Subcutaneous abdominal adipose tissue (tissue), 5 donors: Measurements from ENCODE around the gene RALGAPA2.

Experiments
- H3K27ac ChIP-seq: one replicate; pipeline ENCODE4 v1.7.0; 2013; ENCODE audit warnings: low read depth, mild to moderate bottlenecking, inconsistent platforms, low read length, moderate library complexity
- H3K27me3 ChIP-seq, 5 donors: one replicate each; pipeline ENCODE4 v1.7.0; 2013; ENCODE audit warnings: low read length in 5 of 5, inconsistent platforms in 1 of 5; ENCODE audit not compliant: control insufficient read depth in 5 of 5, insufficient read depth in 4 of 5
- H3K36me3 ChIP-seq, 5 donors: one replicate each; pipeline ENCODE4 v1.7.0; 2013; ENCODE audit warnings: low read length in 5 of 5; ENCODE audit not compliant: control insufficient read depth in 5 of 5, insufficient read depth in 5 of 5
- H3K4me1 ChIP-seq, 5 donors: one replicate each; pipeline ENCODE4 v1.7.0; 2013; ENCODE audit warnings: low read length in 5 of 5, mild to moderate bottlenecking in 3 of 5, moderate library complexity in 1 of 5; ENCODE audit not compliant: control insufficient read depth in 5 of 5, insufficient read depth in 5 of 5
- H3K4me3 ChIP-seq, 5 donors: one replicate each; pipeline ENCODE4 v1.7.0; 2013; ENCODE audit warnings: low read length in 5 of 5, low read depth in 1 of 5
- H3K9ac ChIP-seq, 5 donors: one replicate each; pipeline ENCODE4 v1.7.0; 2013; ENCODE audit warnings: low read length in 5 of 5, mild to moderate bottlenecking in 4 of 5, moderate library complexity in 3 of 5
- H3K9me3 ChIP-seq, 5 donors: one replicate each; pipeline ENCODE4 v1.7.0; 2013; ENCODE audit warnings: low read length in 5 of 5; ENCODE audit not compliant: control insufficient read depth in 5 of 5
- donor health status: healthy.
- donor health status: healthy.
- donor health status: healthy.
- donor health status: healthy.
- donor health status: healthy.

Gene RALGAPA2

DNA sequence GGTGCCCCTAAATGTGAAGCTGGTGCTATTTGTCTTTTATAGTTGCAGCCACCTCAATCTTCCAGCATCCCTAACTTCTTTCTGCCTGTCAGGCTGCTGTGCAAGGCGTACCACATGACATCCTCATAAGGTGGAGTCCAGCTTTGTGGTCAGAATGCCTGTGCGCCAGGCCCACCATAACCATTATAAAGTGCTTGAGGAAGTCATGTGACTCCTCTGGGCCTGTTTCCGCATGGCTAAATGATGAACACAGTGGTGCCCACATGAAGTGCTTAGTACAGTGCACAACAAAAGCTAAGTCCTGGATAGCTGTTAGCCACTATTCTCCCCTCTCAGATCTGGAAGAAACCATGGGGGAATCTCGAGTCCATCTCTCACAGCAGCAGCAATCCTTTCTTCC is 268.9 kb downstream of the RALGAPA2 start:
- Histone ChIP-seq H3K4me3 (no peak overlapping the region), H3K36me3 (peaks cover 2 to 18% (median 13%) of the 10 kb centered on the region in 5 donors), H3K9me3 (no peaks in the 10 kb centered on the region), H3K4me1 (peaks cover 0 to 7% (median 0%) of the 10 kb centered on the region in 5 donors), H3K27ac (no peak overlapping the region), H3K9ac (no peak overlapping the region), H3K27me3 (no peaks in the 10 kb centered on the region)

- no peak overlapping the region for H3K4me3 ChIP-seq
- H3K4me1 ChIP-seq: peaks cover 0 to 7% (median 0%) of the 10 kb centered on the region in 5 donors
- H3K27me3 ChIP-seq: no peaks in the 10 kb centered on the region
- no peak overlapping the region for H3K9ac ChIP-seq
- H3K9me3 ChIP-seq: no peaks in the 10 kb centered on the region
- peaks cover 2 to 22% (median 21%) of the 10 kb centered on the region in 5 donors for H3K36me3 ChIP-seq
- no peak overlapping the region for H3K27ac ChIP-seq
These were observed 270.0 kb downstream of the RALGAPA2 start for GRCh38 chr20:20442466-20442865.

DNA sequence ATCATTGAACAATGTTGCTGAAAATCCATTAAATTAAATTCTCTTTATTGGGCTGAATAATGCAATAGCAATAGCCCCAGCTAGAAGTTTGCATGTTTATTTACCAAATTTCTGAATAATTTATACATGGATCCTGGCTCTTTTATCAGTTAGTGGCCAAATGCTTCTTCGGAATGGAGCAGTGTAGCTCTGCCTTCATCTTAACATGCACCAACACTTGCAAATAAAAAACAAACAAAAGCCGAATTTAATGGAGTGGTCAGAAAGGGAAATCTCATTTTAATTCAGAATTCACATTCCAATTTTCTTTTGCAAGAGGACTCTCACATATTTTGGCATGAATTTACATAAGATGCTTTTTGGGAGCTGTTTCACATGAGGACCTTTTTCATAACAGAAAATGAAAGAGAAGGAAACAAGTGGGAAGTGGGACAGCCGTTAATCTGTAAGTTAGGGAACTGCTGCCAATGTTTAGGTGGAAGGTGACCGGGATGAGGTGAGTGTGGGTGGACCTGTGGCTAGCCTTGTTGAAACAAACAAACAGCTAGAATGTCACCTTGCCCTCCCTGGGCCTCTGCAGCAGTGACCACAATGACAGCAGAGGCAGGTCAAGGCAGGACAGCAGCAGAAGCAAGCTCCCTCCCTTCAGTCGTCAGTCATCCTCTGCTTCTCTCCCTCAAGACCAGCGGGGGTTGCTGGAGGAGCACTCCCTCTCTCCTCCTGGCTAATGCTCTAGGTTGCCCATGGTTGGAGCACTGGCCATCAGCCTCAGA is 271.4 kb downstream of the RALGAPA2 start:
- Histone ChIP-seq H3K36me3 (peaks cover 2 to 36% (median 29%) of the 10 kb centered on the region in 5 donors), H3K9ac (no peak overlapping the region), H3K27ac (no peak overlapping the region), H3K27me3 (no peaks in the 10 kb centered on the region), H3K9me3 (no peaks in the 10 kb centered on the region), H3K4me3 (peak overlapping the region in 1 of 5 donors; percentile 12), H3K4me1 (peaks cover 0 to 7% (median 0%) of the 10 kb centered on the region in 5 donors)

GRCh38 chr20:20440481-20440880 is 272.0 kb downstream of the RALGAPA2 start:
- Histone ChIP-seq H3K9me3 (no peaks in the 10 kb centered on the region), H3K36me3 (peaks cover 2 to 36% (median 29%) of the 10 kb centered on the region in 5 donors), H3K27me3 (no peaks in the 10 kb centered on the region), H3K4me3 (no peak overlapping the region), H3K27ac (no peak overlapping the region), H3K9ac (no peak overlapping the region), H3K4me1 (peaks cover 0 to 7% (median 0%) of the 10 kb centered on the region in 5 donors)

DNA sequence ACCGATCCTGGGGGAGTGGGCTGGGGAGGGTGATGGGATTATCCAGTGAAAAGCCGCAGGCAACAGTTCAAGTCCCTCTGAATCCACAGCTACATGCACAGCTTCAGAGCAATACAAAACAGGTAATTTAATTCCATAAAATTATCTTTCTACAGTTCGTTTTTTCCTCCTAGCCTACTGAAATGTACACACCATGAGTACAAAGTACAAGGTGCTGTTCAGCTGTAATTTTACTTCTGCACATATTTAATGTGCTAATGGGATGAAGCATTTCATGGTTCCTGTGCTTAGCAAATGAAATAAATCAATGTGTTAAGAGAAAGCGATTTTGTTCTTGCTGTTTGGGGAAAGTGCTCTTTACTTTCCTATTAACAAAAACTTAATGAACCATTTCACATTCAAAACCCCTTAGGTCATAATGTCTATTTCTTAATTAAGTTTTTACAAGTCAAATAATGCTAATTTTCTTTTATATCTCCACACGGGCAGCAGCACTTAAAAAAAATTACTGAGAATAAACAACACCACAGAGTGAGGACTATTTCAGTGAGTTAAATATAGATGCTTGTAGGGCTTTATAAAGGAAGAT is 272.7 kb downstream of the RALGAPA2 start:
- Histone ChIP-seq H3K27ac (no peak overlapping the region), H3K36me3 (peaks cover 2 to 43% (median 36%) of the 10 kb centered on the region in 5 donors), H3K9ac (no peak overlapping the region)

GRCh38 chr20:20437314-20437713 is 275.1 kb downstream of the RALGAPA2 start:
- no peaks in the 10 kb centered on the region for H3K9me3 ChIP-seq
- no peaks in the 10 kb centered on the region for H3K27me3 ChIP-seq
- H3K36me3 ChIP-seq: peaks cover 6 to 39% (median 34%) of the 10 kb centered on the region in 5 donors

More for the DNA sequence above, 272.7 kb downstream of the RALGAPA2 start:
- Histone ChIP-seq H3K4me1 (peaks cover 0 to 7% (median 0%) of the 10 kb centered on the region in 5 donors), H3K9me3 (no peaks in the 10 kb centered on the region), H3K27me3 (no peaks in the 10 kb centered on the region), H3K4me3 (no peak overlapping the region)

GRCh38 chr20:20436689-20437088 is 275.8 kb downstream of the RALGAPA2 start:
- Histone ChIP-seq H3K9ac (no peak overlapping the region), H3K27ac (no peak overlapping the region), H3K4me1 (peaks cover 0 to 4% (median 0%) of the 10 kb centered on the region in 5 donors), H3K9me3 (no peaks in the 10 kb centered on the region), H3K27me3 (no peaks in the 10 kb centered on the region), H3K36me3 (peaks cover 6 to 39% (median 38%) of the 10 kb centered on the region in 5 donors), H3K4me3 (no peak overlapping the region)

More at GRCh38 chr20:20437314-20437713, 275.1 kb downstream of the RALGAPA2 start:
- Histone ChIP-seq H3K27ac (no peak overlapping the region), H3K4me1 (peaks cover 0 to 4% (median 0%) of the 10 kb centered on the region in 5 donors), H3K4me3 (no peak overlapping the region), H3K9ac (no peak overlapping the region)

DNA sequence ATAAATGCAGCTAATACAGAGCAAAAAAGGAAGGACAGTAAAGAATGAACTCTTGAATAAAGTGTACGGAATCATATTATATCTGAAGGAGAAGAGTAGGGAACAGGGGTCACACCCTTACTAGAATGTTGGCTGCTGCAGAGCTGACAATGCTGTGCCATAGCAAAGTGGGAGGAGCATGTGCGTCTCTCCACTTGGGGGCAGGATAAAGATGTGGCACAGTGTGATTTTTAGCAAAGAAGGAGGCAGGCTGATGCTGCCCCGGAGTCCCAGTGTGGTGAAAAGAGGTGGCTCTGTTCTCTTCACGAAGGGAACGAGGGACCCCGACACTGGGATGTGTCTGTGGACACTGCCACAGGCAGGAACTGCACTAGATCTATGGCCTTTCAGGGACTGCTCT is 277.0 kb downstream of the RALGAPA2 start:
- no peaks in the 10 kb centered on the region for H3K9me3 ChIP-seq
- no peaks in the 10 kb centered on the region for H3K27me3 ChIP-seq
- no peak overlapping the region for H3K9ac ChIP-seq
- no peak overlapping the region for H3K27ac ChIP-seq
- peaks cover 6 to 39% (median 33%) of the 10 kb centered on the region in 5 donors for H3K36me3 ChIP-seq
- H3K4me1 ChIP-seq: no peaks in the 10 kb centered on the region
- no peak overlapping the region for H3K4me3 ChIP-seq

DNA sequence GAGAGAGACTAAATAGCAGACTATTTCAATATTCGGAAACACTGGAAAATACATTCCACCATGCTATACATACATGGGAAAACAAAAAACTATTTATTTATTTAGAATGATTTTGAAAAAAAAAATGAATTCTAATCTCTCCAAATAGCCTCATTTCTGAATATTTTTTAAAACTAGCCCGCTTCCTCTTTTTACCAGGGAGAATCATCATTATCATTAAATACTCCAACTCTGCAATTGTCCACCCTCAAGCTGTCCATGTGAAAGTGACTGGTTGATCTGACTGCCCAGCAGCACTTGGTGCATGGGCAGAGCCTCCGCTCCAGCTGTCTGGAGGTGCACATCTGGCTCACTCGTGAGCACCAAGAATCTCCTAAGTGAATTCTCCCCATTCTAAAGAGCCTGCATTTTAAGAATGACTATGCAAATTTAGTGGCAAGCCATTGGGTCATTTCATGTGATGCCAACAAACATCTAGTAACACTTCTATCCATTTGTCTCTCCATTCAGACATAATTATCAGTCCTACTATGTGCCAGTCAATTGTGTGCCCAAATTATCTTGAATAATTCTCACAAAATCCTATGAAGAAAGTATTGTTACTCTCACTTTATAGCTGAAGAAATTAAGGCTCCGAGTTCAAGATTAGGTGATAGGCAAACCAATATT is 279.7 kb downstream of the RALGAPA2 start:
- Histone ChIP-seq H3K27ac (no peak overlapping the region), H3K4me3 (no peak overlapping the region)

GRCh38 chr20:20430066-20430465 is 282.4 kb downstream of the RALGAPA2 start:
- Histone ChIP-seq H3K4me1 (no peaks in the 10 kb centered on the region), H3K9me3 (no peaks in the 10 kb centered on the region), H3K36me3 (peaks cover 4 to 27% (median 16%) of the 10 kb centered on the region in 5 donors), H3K4me3 (no peak overlapping the region), H3K27me3 (no peaks in the 10 kb centered on the region), H3K27ac (no peak overlapping the region), H3K9ac (no peak overlapping the region)

More for the DNA sequence above, 279.7 kb downstream of the RALGAPA2 start:
- Histone ChIP-seq H3K27me3 (no peaks in the 10 kb centered on the region), H3K9ac (no peak overlapping the region), H3K4me1 (no peaks in the 10 kb centered on the region), H3K36me3 (peaks cover 4 to 37% (median 34%) of the 10 kb centered on the region in 5 donors), H3K9me3 (no peaks in the 10 kb centered on the region)
